HCT116 (cell line): ENCODE data around the gene COA1.

ENCODE experiments used
- CTCF ChIP-seq, 3 experiments: fragments of 200-600 bp in 1 of 3; sonication (generic) in 1 of 3; IDR thresholded peaks in 2 of 3; conservative IDR thresholded peaks in 1 of 3; 2 replicates each; pipeline ENCODE4 v1.5.1; 2012 to 2017; ENCODE audit warnings: low read depth in 2 of 3, low read length in 2 of 3, antibody characterized with exemption in 1 of 3, borderline replicate concordance in 1 of 3, control low read depth in 1 of 3, mild to moderate bottlenecking in 1 of 3, mixed read lengths in 1 of 3, mixed run types in 1 of 3, moderate library complexity in 1 of 3; ENCODE audit not compliant: insufficient read depth in 1 of 3
- REST ChIP-seq: IDR thresholded peaks from 2 replicates; pipeline ENCODE4 v1.6.1; 2012; ENCODE audit warnings: low read depth

- TF ChIP-seq CTCF (IDR thresholded peaks at IDR 0.05 in 2 of 3, conservative IDR thresholded peaks at IDR 0.05 in 1 of 3; ENCODE audit: borderline replicate concordance in 1 of 3, insufficient read depth in 1 of 3, low read depth in 2 of 3, low read length in 2 of 3) (no peak), REST (no peak)
These were observed 127.1 kb downstream of the COA1 start for GRCh38 chr7:43602256-43602655.
